Measurements from ENCODE around the gene SDHD. TPM values are rescaled to one million over a fixed set of nuclear protein-coding genes. Genes with fewer than 3 reads are reported as not detected.

The SDHD gene
- total and polyA plus RNA-seq, 3 donors from 2014 or later, result 48.7 to 75.9 (median 60.5) TPM

- DNase-seq, result no peak
- intact Hi-C loops (cut with DNase I; ENCODE audit: low total_unique reads), result no loop called here
Measured at GRCh38 chr11:112097734-112098528, 11.3 kb downstream of the SDHD start.

GRCh38 chr11:112100462-112100861 lies 13.8 kb downstream of the SDHD start:
- H3K27ac ChIP-seq, result no peak overlapping the region
- H3K27me3 ChIP-seq, result no peaks in the 10 kb centered on the region
- no peak overlapping the region for H3K4me3 ChIP-seq
- intact Hi-C loops (cut with DNase I; ENCODE audit: low total_unique reads), result no loop called here
- DNase-seq, result no peak
- no peaks in the 10 kb centered on the region for H3K9me3 ChIP-seq
- no peaks in the 10 kb centered on the region for H3K36me3 ChIP-seq (ENCODE audit: low read depth, missing control alignments)
- no peak for TF ChIP-seq CTCF (IDR thresholded peaks at IDR 0.05)
- no peak for TF ChIP-seq POLR2A (IDR thresholded peaks at IDR 0.05)
- WGBS, 2 donors, result 70 to 81% methylated on average over 2 of the region's 2 CpGs
- H3K4me1 ChIP-seq, result no peaks in the 10 kb centered on the region

More at GRCh38 chr11:112097734-112098528, 11.3 kb downstream of the SDHD start:
- Histone ChIP-seq H3K27me3 (no peaks in the 10 kb centered on the region), H3K9me3 (no peaks in the 10 kb centered on the region), H3K4me1 (no peaks in the 10 kb centered on the region), H3K36me3 (ENCODE audit: low read depth, missing control alignments) (no peaks in the 10 kb centered on the region), H3K4me3 (no peak overlapping the region), H3K27ac (no peak overlapping the region)
- 84 to 85% methylated on average over 11 of the region's 11 CpGs for WGBS, 2 donors
- TF ChIP-seq CTCF (IDR thresholded peaks at IDR 0.05), result no peak
- TF ChIP-seq POLR2A (IDR thresholded peaks at IDR 0.05), result no peak

GRCh38 chr11:112103446-112103845 lies 16.8 kb downstream of the SDHD start:
- no peak overlapping the region for H3K27ac ChIP-seq
- H3K9me3 ChIP-seq, result no peaks in the 10 kb centered on the region
- intact Hi-C loops (cut with DNase I; ENCODE audit: low total_unique reads), result no loop called here
- 97 to 98% methylated on average over 6 of the region's 6 CpGs for WGBS, 2 donors
- H3K36me3 ChIP-seq (ENCODE audit: low read depth, missing control alignments), result no peaks in the 10 kb centered on the region
- no peak for TF ChIP-seq POLR2A (IDR thresholded peaks at IDR 0.05)
- no peak for TF ChIP-seq CTCF (IDR thresholded peaks at IDR 0.05)
- no peak for DNase-seq
- H3K4me1 ChIP-seq, result no peaks in the 10 kb centered on the region
- no peaks in the 10 kb centered on the region for H3K27me3 ChIP-seq
- no peak overlapping the region for H3K4me3 ChIP-seq

GRCh38 chr11:112106070-112106469 lies 19.4 kb downstream of the SDHD start:
- intact Hi-C loops (cut with DNase I; ENCODE audit: low total_unique reads), result no loop called here
- Histone ChIP-seq H3K4me1 (no peaks in the 10 kb centered on the region), H3K27me3 (no peaks in the 10 kb centered on the region), H3K9me3 (no peaks in the 10 kb centered on the region), H3K4me3 (no peak overlapping the region), H3K27ac (no peak overlapping the region), H3K36me3 (ENCODE audit: low read depth, missing control alignments) (no peaks in the 10 kb centered on the region)
- 93 to 96% methylated on average over 8 of the region's 8 CpGs for WGBS, 2 donors
- TF ChIP-seq CTCF (IDR thresholded peaks at IDR 0.05), result no peak
- TF ChIP-seq POLR2A (IDR thresholded peaks at IDR 0.05), result no peak
- DNase-seq, result no peak
